HepG2 (cell line): Measurements from ENCODE around the gene VPS37B. TPM values are rescaled to one million over a fixed set of nuclear protein-coding genes. Genes with fewer than 3 reads are reported as not detected.

ENCODE experiments used
- ARID5B ChIP-seq: IDR thresholded peaks from 2 replicates; pipeline ENCODE4 v1.4.0; 2020; ENCODE audit warnings: mild to moderate bottlenecking, missing genetic modification reagents
- CBFB ChIP-seq: sonication (generic); formaldehyde crosslinking; IDR thresholded peaks from 2 replicates; pipeline ENCODE4 v1.4.0; 2020; ENCODE audit warnings: missing genetic modification reagents
- GATAD2A ChIP-seq: IDR thresholded peaks from 2 replicates; pipeline ENCODE4 v1.6.1; 2016
- KDM2A ChIP-seq: sonication (generic); formaldehyde crosslinking; IDR thresholded peaks from 2 replicates; pipeline ENCODE4 v1.4.0; 2020; ENCODE audit warnings: low read depth, missing genetic modification reagents, borderline replicate concordance
- SAFB2 ChIP-seq: sonication (generic); formaldehyde crosslinking; IDR thresholded peaks from 2 replicates; pipeline ENCODE4 v1.5.1; 2020; ENCODE audit warnings: missing genetic modification reagents, low read depth, mild to moderate bottlenecking, borderline replicate concordance
- SIX1 ChIP-seq: sonication (generic); formaldehyde crosslinking; IDR thresholded peaks from 2 replicates; pipeline ENCODE4 v1.4.0; 2020; ENCODE audit warnings: missing genetic modification reagents, borderline replicate concordance
- SP5 ChIP-seq: IDR thresholded peaks from 2 replicates; pipeline ENCODE4 v1.6.1; 2016; ENCODE audit warnings: low read depth, borderline replicate concordance
- TAF1 ChIP-seq: sonication (generic); formaldehyde crosslinking; IDR thresholded peaks from 2 replicates; pipeline ENCODE4 v1.4.0; 2020; ENCODE audit warnings: missing genetic modification reagents
- XBP1 ChIP-seq: sonication (generic); formaldehyde crosslinking; IDR thresholded peaks from 2 replicates; pipeline ENCODE4 v1.5.0; 2020; ENCODE audit warnings: missing genetic modification reagents
- ZBTB3 ChIP-seq: sonication (generic); formaldehyde crosslinking; IDR thresholded peaks from 2 replicates; pipeline ENCODE4 v1.4.0; 2020; ENCODE audit warnings: low read depth, mild to moderate bottlenecking, moderate library complexity, missing genetic modification reagents, borderline replicate concordance
- ZBTB34 ChIP-seq: sonication (generic); formaldehyde crosslinking; IDR thresholded peaks from 2 replicates; pipeline ENCODE4 v1.8.0; 2022; ENCODE audit warnings: mild to moderate bottlenecking, missing genetic modification reagents
- ZKSCAN8 ChIP-seq: IDR thresholded peaks from 2 replicates; pipeline ENCODE4 v1.6.1; 2016; ENCODE audit warnings: borderline replicate concordance, missing genetic modification reagents, missing compliant biosample characterization
- ZMYM3 ChIP-seq: sonication (generic); formaldehyde crosslinking; IDR thresholded peaks from 2 replicates; pipeline ENCODE4 v1.5.1; 2020; ENCODE audit warnings: mild to moderate bottlenecking, missing genetic modification reagents
- ZNF34 ChIP-seq: sonication (generic); formaldehyde crosslinking; IDR thresholded peaks from 2 replicates; pipeline ENCODE4 v1.4.0; 2020; ENCODE audit warnings: mild to moderate bottlenecking, missing genetic modification reagents, borderline replicate concordance
- ZNF569 ChIP-seq: sonication (generic); formaldehyde crosslinking; IDR thresholded peaks from 2 replicates; pipeline ENCODE4 v1.5.0; 2020; ENCODE audit warnings: mild to moderate bottlenecking, missing genetic modification reagents, moderate library complexity, borderline replicate concordance
- ZNF674 ChIP-seq: sonication (generic); formaldehyde crosslinking; IDR thresholded peaks from 2 replicates; pipeline ENCODE4 v1.5.0; 2020; ENCODE audit warnings: low read depth, mild to moderate bottlenecking, missing genetic modification reagents
- ZNF770 ChIP-seq: sonication (generic); formaldehyde crosslinking; IDR thresholded peaks from 2 replicates; pipeline ENCODE4 v1.5.0; 2020; ENCODE audit warnings: mild to moderate bottlenecking, missing genetic modification reagents
- polyA plus RNA-seq, 8 experiments: library from polyadenylated mRNA; depleted of rRNA in 3 of 8; stranded (reverse) in 7 of 8; unstranded in 1 of 8; fragments of >200 nt; fragmentation: Illumina TruSeq in 4 of 8; extraction: Trizol in 4 of 8; gene quantifications; 2 replicates each; pipeline versions ENCODE4 v1.2.1 to v1.2.3, GENCODE V29; 2011 to 2016; ENCODE audit warnings: low read depth in 4 of 8, missing spikeins in 1 of 8, mixed read lengths in 1 of 8; ENCODE audit not compliant: insufficient read depth in 1 of 8
- total RNA-seq, 5 experiments: library from RNA; depleted of rRNA; stranded (reverse); fragments of >200 nt; fragmentation: Illumina TruSeq; extraction: Trizol; gene quantifications; 2 replicates each; pipeline ENCODE4 v1.2.3, GENCODE V29; 2016; ENCODE audit warnings: low read depth in 1 of 5
- TF ChIP-seq, protein P1 (sequence below): sonication (generic); formaldehyde crosslinking; IDR thresholded peaks from 2 replicates; pipeline ENCODE4 v1.4.0; 2020; ENCODE audit warnings: mild to moderate bottlenecking, low read depth, missing genetic modification reagents
- TF ChIP-seq, protein P2 (sequence below): sonication (generic); formaldehyde crosslinking; IDR thresholded peaks from 2 replicates; pipeline ENCODE4 v1.4.0; 2020; ENCODE audit warnings: missing genetic modification reagents

VPS37B gene
- total and polyA plus RNA-seq, 2 of the 13 experiments (the other 11 are each of a cell fraction or from before 2014, with no cell fraction given): 4.6 to 5.3 TPM

DNA sequence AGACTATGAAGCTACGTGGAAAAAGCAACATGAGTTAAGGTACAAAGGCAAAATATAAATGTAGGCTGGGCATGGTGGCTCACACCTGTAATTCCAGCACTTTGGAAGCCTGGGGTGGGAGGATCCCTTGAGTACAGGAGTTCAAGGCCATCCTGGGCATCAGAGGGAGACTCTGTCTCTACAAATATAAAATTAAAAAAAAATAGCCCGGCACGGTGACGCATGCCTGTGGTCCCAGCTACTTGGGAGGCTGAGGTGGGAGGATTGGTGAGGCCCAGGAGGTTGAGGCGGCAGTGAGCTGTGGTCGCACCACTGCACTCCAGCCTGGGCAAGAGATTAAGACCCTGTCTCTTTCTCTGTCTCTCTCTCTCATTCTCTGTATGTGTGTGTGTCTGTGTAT, 4.0 kb upstream of the VPS37B start (continued):
- peak; percentile 50; the same call in 1 of the 2 replicates for TF ChIP-seq GATAD2A
- no peak for TF ChIP-seq SAFB2
- no peak for TF ChIP-seq CBFB (CRISPR knock-in tag)
- TF ChIP-seq, protein P1, sequence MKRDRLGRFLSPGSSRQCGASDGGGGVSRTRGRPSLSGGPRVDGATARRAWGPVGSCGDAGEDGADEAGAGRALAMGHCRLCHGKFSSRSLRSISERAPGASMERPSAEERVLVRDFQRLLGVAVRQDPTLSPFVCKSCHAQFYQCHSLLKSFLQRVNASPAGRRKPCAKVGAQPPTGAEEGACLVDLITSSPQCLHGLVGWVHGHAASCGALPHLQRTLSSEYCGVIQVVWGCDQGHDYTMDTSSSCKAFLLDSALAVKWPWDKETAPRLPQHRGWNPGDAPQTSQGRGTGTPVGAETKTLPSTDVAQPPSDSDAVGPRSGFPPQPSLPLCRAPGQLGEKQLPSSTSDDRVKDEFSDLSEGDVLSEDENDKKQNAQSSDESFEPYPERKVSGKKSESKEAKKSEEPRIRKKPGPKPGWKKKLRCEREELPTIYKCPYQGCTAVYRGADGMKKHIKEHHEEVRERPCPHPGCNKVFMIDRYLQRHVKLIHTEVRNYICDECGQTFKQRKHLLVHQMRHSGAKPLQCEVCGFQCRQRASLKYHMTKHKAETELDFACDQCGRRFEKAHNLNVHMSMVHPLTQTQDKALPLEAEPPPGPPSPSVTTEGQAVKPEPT (CRISPR knock-in tag): no peak
- no peak for TF ChIP-seq XBP1 (CRISPR knock-in tag)
- TF ChIP-seq ZNF674 (CRISPR knock-in tag): no peak
- no peak for TF ChIP-seq TAF1 (CRISPR knock-in tag)
- TF ChIP-seq SIX1 (CRISPR knock-in tag): no peak
- no peak for TF ChIP-seq ZBTB34 (CRISPR knock-in tag)
- TF ChIP-seq, protein P2, sequence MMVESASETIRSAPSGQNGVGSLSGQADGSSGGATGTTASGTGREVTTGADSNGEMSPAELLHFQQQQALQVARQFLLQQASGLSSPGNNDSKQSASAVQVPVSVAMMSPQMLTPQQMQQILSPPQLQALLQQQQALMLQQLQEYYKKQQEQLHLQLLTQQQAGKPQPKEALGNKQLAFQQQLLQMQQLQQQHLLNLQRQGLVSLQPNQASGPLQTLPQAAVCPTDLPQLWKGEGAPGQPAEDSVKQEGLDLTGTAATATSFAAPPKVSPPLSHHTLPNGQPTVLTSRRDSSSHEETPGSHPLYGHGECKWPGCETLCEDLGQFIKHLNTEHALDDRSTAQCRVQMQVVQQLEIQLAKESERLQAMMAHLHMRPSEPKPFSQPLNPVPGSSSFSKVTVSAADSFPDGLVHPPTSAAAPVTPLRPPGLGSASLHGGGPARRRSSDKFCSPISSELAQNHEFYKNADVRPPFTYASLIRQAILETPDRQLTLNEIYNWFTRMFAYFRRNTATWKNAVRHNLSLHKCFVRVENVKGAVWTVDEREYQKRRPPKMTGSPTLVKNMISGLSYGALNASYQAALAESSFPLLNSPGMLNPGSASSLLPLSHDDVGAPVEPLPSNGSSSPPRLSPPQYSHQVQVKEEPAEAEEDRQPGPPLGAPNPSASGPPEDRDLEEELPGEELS (CRISPR knock-in tag): 0 out of 2 replicates have a peak, but pooled peaks have one; percentile 18
- TF ChIP-seq KDM2A: 0 out of 2 replicates have a peak, but pooled peaks have one; percentile 25
- no peak for TF ChIP-seq ZKSCAN8 (CRISPR knock-in tag)
- peak; percentile 99 for TF ChIP-seq ZNF770 (CRISPR knock-in tag)
- TF ChIP-seq ZMYM3 (CRISPR knock-in tag): 0 out of 2 replicates have a peak, but pooled peaks have one; percentile 31
- TF ChIP-seq ARID5B (CRISPR knock-in tag): 0 out of 2 replicates have a peak, but pooled peaks have one; percentile 17
- TF ChIP-seq ZNF569 (CRISPR knock-in tag): no peak
- no peak for TF ChIP-seq ZBTB3 (CRISPR knock-in tag)
- peak; percentile 71 for TF ChIP-seq SP5
- no peak for TF ChIP-seq ZNF34
